HG02884 (cell line): ENCODE results near the gene ZNF436.

Source experiments
- ATAC-seq: cut with Tn5 transposase; IDR thresholded peaks from one replicate; pipeline ENCODE4 v1.9.1; 2021; ENCODE audit warnings: mild to moderate bottlenecking, moderate library complexity; ENCODE audit not compliant: unreplicated experiment

Gene ZNF436

GRCh38 chr1:23369335-23370013 is at the start of gene ZNF436:
Gene ZNF436 (minus strand): TSS chr1:23369836. CDS start chr1:23368005, 1,831 bp downstream.
- ATAC-seq, result no peak

DNA sequence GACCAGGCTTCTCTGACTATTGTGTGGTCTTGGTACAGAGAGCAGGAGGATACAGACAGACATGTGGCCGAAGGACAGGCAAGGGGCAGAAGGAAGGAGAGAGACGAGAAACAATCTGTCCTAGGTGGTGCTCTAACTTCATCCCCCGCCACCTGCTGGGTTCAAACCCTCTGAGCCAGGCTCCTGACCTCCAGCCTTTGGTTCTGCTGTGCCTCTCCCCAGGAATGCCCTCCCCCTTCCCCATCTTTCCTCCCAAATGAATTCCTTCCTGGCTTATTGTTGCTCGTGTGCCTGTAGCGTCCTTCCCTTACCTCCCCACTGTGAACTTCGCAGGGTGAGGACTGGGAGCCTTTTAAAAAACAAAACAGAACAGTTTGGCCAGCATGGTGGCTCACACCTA is 49.5 kb upstream of the ZNF436 start:
- no peak for ATAC-seq

- ATAC-seq, result no peak
These were observed 47.9 kb upstream of the ZNF436 start for GRCh38 chr1:23417570-23417969.

GRCh38 chr1:23416964-23417363 is 47.3 kb upstream of the ZNF436 start:
- no peak for ATAC-seq

- no peak for ATAC-seq
These were observed 39.2 kb upstream of the ZNF436 start for GRCh38 chr1:23408797-23409290.

DNA sequence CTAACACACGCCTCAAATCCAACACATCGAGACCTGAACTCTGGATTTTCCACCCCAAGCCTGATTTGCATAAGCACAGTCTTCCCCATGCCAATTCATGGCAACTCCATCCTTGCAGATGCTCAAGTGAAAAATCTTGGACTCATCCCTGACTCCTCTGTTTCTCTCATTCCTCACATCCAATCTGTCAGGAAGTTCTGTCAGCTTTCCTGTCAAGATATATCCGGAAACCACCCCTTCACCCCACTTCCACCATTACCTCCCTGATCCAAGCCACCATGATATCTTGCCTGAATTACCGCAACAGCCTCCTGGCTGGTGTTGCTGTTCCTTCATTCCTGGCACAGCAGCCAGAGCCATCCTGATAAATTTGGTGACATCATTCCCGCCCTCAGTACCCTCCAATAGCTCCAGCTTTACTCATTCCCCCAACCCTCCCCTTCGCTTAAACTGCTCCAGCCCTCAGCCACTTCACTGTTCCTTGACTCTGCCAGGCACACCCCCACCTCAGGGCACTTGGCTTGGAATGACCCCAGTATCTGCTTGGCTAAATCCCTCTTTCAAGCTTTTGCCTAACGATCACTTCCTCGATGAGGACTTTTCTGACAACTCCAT is 37.5 kb upstream of the ZNF436 start:
- no peak for ATAC-seq

DNA sequence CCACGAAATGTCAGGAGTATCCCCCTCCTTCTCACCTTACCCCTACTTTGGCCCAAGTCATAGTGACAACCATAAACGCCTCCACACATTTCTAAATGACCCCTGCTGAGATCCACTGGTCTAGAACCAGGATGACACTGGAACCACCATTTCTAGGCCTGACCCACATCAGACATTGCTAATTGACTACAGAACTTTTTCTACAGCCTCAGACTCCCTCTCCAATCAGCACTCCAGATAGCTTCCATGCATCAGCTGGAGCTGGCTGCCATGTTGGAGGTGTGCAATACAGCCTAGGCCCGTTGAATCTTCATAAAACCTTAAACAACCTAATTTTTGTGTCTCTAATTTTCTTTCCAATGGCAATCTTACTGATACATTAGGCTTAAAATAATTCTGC is 36.3 kb upstream of the ZNF436 start:
- ATAC-seq, result no peak

DNA sequence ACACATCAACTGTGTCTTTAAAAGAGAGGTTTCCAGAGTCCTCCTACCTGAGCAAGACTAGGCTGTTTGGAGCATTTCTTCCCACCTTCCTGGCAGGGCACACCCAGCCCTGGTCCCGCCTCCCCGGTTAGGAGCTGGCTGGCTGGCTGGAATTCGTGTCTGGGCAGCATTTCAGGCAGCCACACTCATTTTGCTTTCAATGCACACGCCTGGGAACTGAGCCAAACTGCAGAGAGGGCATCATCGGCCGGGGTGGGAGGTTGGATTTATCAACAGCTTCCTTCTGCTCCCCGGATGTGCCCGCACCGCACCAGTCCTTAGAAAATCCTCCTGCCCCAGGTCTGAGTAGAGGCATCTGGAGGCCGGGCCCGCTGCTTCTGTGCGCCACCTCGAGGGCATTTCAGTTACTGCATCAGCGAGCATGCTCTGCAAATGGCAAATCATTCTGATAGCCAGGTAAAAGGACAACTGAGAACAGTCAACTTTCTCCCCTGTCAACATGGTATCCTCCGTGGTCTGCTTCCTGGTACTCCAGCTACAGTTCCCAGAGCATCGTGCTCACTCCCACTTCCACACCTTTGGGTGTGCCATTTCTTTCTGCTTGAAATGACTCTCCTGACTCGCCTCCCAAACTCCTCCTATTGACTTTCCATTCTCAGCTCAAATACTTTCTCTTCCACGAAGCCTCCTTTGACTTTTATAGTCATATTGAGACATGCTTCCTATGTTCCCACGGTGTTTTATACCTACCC is 34.3 kb upstream of the ZNF436 start:
- no peak for ATAC-seq

- ATAC-seq, result no peak
These were observed 33.7 kb upstream of the ZNF436 start for GRCh38 chr1:23403355-23403734.

- ATAC-seq, result no peak
These were observed 33.4 kb upstream of the ZNF436 start for GRCh38 chr1:23403038-23403336.

- ATAC-seq, result no peak
These were observed 32.8 kb upstream of the ZNF436 start for GRCh38 chr1:23402286-23403037.

- ATAC-seq, result no peak
These were observed 31.7 kb upstream of the ZNF436 start for GRCh38 chr1:23401313-23401712.

GRCh38 chr1:23400324-23401114 is 30.9 kb upstream of the ZNF436 start:
- ATAC-seq, result no peak

GRCh38 chr1:23399229-23399628 is 29.6 kb upstream of the ZNF436 start:
- ATAC-seq, result no peak

DNA sequence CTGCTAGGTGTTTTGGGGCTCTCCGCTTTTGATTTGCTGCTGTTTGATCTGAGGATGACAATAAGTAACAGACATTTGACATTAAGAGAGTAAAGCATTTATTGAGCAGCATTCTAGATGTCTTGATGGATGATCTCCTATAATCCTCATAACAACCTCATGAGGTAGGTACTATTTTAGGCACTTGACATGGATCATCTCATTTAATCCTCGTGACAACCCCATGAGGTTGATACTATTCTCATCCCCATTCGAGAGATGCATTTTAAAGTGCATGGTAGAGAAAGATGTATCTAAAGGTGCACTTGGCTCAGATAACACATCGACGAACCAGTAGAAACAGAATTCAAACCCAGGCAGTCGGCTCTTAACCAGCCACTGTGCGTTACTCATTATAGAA is 28.3 kb upstream of the ZNF436 start:
- no peak for ATAC-seq

GRCh38 chr1:23396380-23396779 is 26.7 kb upstream of the ZNF436 start:
- no peak for ATAC-seq

GRCh38 chr1:23395849-23396248 is 26.2 kb upstream of the ZNF436 start:
- no peak for ATAC-seq

DNA sequence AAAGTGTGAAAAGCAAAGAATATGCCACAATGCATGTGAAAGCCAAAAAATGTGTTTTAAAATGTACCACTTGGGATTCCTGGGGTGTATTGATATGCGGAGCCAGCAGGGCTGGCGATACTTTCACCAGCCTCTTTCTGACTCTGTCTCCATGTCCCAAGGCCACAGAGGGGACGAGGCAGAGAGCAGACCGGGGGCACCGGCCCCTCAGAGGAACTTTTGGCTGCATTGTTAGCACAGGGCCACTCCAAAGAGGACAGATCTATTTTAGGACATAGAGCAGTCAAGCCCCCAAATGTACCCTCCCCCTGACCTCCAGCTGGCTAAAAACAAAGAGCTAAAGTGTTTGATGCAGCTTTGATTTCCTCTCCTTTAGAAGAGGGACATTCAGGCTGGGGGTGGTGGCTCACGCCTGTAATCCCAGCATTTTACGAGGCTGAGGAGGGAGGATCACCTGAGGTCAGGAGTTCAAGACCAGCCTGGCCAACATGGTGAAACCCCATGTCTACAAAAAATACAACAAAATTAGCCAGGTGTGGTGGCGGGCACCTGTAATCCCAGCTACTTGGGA is 25.6 kb upstream of the ZNF436 start:
- no peak for ATAC-seq

- no peak for ATAC-seq
These were observed 25.0 kb upstream of the ZNF436 start for GRCh38 chr1:23394684-23395083.

DNA sequence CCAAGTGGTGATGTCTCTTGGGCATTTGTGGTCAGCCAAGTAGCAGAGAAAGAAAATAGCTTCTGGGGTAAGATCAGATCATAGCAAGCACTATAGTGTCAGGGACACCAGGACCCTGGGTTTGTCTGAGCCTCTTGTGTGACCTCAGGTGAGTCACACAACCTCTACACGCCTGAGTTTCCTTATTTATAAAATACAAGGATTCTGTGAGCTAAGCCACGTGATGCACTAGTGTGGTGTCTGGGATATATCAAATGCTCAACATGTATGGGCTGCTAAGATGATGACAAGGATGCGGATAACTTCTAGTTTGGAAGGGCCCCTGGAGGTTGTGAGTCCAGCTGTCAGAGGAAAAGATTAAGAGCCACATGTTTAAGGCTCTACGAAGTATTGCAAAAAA is 24.5 kb upstream of the ZNF436 start:
- no peak for ATAC-seq
